Choroid plexus epithelial cell (primary cell): Measurements from ENCODE around the gene PRADC1.
"Not testable (repeated sequence)": the region's sequence is repeated elsewhere in the genome, so short reads cannot be mapped to it uniquely, and the experiment has no call there.

Source experiments
- DNase-seq: peaks from one replicate; pipeline ENCODE4 v3.0.0-alpha.2; 2010; ENCODE audit warnings: low read depth
- H3K4me3 ChIP-seq: 2 replicates; pipeline ENCODE4 v1.5.1; 2011; ENCODE audit warnings: low read depth, mild to moderate bottlenecking, control low read depth, low read length, moderate library complexity
- TF ChIP-seq, protein P1 (sequence below): conservative IDR thresholded peaks from 2 replicates; pipeline ENCODE4 v1.5.1; 2011; ENCODE audit warnings: low read depth, mild to moderate bottlenecking, control low read depth, inconsistent platforms, low read length, moderate library complexity

Gene PRADC1

DNA sequence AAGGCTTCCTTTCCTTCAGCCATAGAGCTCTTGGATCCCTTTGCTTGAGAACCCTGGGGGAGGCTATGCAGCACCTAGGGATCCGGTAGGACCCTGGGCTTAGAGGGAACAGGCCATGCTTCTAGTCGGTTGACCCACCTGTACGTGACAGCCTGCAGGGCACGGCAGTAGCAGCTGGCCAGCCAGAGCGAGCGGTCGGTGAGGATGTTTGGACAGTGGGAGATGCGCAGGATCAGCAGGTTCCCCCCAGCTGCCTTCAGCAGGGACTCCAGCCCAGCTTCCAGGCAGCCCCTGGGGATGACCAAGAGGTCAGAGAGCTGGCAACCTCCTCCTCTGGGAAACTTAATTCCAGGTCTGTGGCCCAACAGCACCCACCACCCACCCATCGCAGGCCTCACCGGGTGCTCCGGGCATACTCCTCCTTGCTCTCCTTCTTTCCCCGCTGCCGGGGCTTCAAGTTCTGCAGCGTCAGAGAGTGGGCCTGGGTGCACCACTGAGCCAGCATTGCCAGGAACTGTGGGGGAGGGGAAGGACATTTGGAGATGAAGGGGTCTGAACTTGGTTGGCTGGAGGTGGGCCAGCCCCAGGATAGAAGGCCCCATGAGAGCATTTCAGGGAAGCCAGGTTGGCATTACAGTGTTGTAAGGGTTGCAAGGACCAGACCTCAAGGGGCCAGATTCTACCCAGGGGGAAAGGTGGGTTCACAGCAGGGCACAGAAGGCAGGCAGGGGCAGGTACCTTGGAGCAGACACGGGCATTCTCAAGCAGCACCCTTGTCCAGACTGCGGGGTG is 30.7 kb upstream of the PRADC1 start:
- TF ChIP-seq, protein P1, sequence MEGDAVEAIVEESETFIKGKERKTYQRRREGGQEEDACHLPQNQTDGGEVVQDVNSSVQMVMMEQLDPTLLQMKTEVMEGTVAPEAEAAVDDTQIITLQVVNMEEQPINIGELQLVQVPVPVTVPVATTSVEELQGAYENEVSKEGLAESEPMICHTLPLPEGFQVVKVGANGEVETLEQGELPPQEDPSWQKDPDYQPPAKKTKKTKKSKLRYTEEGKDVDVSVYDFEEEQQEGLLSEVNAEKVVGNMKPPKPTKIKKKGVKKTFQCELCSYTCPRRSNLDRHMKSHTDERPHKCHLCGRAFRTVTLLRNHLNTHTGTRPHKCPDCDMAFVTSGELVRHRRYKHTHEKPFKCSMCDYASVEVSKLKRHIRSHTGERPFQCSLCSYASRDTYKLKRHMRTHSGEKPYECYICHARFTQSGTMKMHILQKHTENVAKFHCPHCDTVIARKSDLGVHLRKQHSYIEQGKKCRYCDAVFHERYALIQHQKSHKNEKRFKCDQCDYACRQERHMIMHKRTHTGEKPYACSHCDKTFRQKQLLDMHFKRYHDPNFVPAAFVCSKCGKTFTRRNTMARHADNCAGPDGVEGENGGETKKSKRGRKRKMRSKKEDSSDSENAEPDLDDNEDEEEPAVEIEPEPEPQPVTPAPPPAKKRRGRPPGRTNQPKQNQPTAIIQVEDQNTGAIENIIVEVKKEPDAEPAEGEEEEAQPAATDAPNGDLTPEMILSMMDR = no peak

DNA sequence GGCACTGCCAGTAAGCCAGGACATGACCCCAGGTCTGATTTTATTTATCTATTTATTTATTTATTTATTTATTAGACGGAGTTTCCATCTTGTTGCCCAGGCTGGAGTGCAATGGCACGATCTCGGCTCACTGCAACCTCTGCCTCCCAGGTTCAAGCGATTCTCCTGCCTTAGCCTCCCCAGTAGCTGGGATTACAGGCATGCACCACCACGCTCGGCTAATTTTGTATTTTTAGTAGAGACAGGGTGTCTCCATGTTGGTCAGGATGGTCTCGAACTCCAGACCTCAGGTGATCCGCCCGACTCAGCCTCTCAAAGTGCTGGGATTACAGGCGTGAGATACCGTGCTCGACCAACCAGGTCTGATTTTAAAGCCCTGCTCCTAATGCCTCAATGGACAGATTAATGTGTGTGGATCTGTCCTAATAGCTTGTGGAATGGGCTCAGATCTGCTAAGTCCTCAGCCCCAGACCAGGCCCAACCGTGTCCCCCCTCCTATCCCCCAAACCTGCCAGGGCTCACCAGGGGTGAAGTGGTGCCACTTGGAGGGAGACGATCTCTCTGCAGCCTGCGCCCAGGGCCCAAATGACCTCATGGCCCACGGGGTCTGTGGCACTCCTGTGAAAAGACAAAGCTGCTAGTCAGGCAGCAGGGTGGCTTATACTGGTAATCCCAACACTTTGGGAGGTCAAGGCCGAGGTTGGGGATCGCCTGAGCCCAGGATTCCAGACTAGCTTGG is 29.8 kb upstream of the PRADC1 start:
- DNase-seq = not testable (repeated sequence)

More for the DNA sequence above, 30.7 kb upstream of the PRADC1 start:
- no peak for DNase-seq
- H3K4me3 ChIP-seq = no peak overlapping the region

DNA sequence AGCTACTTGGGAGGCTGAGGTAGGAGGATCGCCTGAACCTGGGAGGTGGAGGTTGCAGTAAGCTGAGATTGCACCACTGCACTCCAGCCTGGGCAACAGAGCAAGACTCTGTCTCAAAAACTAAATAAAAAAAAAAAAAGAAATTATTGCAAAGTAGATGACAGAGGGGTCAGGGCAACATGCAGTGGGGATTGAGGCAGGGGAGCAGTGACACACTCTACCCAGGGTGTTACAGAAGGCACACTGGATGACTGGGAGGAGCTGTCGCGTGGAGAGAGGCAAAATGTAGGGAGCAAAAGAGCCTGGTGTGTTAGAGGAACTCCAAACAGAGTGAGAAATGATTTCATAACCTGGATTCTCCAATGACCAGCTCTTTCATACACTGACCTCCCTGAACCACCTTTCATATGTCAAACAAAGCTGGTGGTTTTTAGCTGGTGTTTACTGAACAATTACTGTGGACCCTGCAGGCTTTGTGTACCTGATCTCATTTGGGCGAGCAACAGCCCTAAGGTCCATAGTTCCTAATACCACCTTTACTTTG is 29.1 kb upstream of the PRADC1 start:
- TF ChIP-seq, protein P1 = no peak
- no peak overlapping the region for H3K4me3 ChIP-seq
- no peak for DNase-seq

More for the DNA sequence above, 29.8 kb upstream of the PRADC1 start:
- not testable (repeated sequence) for H3K4me3 ChIP-seq

DNA sequence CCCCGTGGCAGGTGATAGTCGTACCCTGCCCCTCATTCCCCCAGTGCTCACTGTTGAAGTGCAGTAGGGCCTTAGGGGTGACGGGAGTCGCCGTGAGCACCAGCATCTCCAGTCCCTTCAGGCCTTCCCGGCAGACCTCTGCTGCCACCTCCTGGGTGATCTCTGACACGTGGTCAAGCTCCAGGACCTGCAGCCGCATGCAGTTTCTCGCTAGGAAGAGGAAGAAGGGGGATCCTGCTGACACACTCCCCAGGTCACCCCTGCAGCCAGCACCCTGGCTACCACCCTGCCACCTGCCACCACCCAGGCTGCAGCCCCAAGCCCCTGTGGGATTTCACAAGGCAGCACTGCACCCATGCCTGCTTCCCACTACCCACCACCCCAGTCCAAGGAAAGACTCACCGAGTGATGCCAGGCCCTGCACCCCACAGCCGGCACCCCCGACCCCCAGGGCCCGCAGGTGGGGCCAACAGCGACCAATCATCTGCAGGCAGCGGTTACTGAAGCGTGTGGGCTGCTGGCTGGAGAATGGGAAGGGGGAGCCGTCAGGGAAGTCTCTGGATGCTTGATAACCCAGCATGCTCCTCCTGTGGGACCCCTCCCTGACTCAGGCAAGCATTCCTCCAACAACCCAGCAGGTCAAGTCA is 27.4 kb upstream of the PRADC1 start:
- H3K4me3 ChIP-seq = no peak overlapping the region
- TF ChIP-seq, protein P1 = peak; percentile 69
- DNase-seq = peak; percentile 69

DNA sequence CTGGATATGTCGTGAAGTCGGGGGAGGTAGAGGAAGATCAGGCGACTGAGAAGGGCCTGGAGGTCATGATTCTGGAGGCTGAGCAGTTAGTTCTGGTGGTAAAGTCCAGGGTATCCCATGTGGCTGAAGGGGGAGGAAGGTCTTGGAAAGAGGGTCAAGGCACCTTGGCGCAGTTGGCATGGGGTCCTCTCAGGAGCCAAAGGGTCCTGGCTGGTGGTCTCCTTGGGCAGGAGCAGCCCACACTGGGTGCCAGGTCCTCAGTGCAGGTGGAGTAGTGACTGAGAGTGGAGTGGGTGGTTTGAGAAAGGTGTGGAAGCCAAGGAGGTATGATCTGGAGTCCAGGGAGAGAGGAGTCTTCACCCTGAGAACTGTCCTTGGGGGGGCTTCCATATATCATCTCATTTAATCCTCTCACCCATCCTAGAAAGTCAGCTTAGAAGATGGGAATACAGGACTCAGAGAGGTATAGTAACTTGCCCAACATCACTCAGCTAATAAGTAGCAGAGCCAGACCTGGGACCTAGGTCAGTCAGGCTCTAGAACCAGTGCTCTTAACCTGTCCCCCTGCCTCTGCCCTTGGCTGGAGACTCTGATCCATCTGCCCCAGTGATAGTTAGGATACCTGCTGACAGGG is 26.8 kb upstream of the PRADC1 start:
- H3K4me3 ChIP-seq = no peak overlapping the region
- no peak for DNase-seq
- TF ChIP-seq, protein P1 = no peak

DNA sequence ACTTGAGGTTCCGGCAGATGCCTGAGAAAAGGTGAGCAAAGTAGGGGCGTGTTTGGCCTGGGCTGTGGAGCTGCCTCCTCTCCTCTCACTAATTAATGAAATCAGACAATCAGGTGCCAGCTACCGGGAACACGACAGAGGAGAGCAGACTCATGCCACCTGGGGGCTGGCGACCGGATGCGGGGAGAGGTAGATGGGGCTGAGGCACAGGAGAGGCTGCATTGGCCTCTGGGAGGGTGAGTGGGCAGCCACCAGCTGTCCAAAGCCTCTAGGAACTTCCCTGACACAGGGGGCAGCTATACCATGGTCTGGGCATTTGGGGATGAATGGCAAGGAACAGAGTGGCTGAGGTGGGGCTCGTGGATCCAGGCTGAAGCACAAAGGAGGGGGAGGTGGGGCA is 26.2 kb upstream of the PRADC1 start:
- TF ChIP-seq, protein P1 = no peak
- DNase-seq = no peak
- H3K4me3 ChIP-seq = no peak overlapping the region

DNA sequence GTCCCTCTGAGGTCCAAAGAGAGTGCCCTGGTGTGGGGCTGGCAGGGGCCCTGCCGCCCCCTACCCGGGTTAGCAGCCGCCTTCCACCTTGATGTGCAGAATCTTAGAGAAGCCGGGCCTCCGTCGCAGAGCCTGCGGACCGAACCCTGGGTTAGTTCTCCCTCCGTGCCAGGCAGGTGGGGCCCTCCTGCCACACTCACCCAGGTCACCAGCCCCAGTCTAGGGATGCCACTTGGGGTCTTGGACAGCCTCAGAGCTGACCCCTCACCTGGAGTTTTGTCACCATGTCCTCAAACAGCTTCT is 25.8 kb upstream of the PRADC1 start:
- TF ChIP-seq, protein P1 = no peak
- no peak overlapping the region for H3K4me3 ChIP-seq
- DNase-seq = no peak
